Activated CD4-positive, CD25-positive, alpha-beta regulatory T cell treated with anti-CD3 and anti-CD28 coated beads, Interleukin-2, amount 50 U/mL, for 16 hours (primary cell): ENCODE data around the gene KLHL35.
"Not testable (repeated sequence)": the region's sequence is repeated elsewhere in the genome, so short reads cannot be mapped to it uniquely, and the experiment has no call there.

ENCODE experiments used
- DNase-seq: peaks from one replicate; pipeline ENCODE4 v3.0.0-alpha.2; 2020; ENCODE audit warnings: low read depth, low spot score

The KLHL35 gene

GRCh38 chr11:75423721-75424120, 9.3 kb downstream of the KLHL35 start:
- DNase-seq: no peak

DNA sequence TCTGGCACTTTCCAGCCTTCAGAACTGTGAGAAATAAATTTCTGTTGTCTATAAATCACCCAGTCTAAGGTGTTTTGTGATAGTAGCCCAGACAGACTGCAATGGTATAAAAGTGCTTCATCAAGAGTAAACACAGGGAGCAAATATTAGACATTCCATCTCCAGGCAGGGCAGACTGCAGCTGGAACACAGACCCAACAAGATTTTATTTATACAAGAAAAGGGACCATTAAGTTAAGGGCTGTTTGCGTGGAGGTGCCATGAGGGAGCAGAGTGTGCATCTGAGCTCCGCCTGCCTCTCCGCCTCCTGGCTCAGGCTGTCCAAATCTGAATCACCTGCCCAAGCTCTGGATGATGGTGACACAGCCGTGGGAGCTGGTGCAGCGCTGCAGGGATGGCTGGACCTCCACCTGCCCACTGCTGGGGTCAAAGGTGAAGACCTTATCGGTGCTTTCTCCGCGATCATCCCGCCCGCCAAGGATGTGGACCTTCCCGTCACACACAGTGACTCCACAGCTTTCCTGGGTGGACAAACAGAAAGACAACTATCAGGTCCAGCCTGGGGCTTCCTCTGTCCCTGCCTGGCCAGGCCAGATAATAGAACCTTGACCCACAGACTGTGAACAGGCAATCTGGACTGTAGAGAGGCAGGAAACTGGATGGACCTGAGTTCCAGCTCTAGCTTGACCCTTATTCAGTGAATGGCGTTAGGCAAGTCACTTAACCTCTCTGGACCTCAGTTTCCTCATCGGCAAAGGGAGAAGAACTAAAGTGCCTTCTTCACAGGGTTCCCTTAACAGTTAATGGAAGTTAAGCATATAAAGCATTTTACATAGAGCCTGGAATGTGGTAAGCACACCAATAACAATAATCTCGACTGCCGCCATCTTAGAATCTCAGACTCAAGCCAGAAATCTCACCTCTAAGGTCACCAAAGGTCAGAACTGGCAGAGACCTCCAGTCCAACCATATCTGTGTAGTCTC, 10.5 kb downstream of the KLHL35 start:
- DNase-seq: no peak

GRCh38 chr11:75421902-75422247, 11.1 kb downstream of the KLHL35 start:
- DNase-seq: no peak

- DNase-seq: no peak
Measured at GRCh38 chr11:75421035-75421602, 11.9 kb downstream of the KLHL35 start.

GRCh38 chr11:75420224-75421034, 12.6 kb downstream of the KLHL35 start:
- DNase-seq: no peak

DNA sequence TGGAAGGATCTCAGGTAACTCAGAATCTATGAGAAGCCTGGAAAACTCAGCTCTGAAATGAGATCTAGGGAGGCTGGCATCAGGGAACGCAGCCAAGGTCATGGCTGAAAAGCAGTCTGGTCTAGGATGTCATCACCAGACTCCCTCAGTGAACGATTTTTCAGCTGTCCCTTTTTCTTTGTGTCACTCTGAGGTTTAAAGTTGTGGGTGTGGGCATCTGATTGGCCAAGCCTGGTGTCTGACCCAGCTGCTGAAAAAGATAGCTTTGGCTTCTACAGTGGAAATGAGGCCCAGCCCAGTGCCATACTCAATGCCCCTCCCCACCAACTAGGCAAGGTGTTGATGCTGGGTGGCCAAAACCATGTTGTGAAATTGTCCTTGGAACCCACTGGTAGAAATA, 19.1 kb downstream of the KLHL35 start:
- no peak for DNase-seq

DNA sequence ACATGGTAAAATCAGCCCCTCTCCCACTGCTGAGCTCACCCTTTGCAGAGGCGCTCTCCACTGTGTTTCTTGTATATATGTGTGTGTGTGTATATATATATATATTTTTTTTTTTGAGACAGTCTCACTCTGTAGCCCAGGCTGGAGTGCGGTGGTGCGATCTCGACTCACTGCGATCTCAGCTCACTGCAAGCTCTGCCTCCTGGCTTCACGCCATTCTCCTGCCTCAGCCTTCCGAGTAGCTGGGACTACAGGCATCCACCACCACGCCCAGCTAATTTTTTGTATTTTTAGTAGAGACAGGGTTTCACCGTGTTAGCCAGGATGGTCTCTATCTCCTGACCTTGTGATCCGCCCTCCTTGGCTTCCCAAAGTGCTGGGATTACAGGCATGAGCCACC, 19.9 kb downstream of the KLHL35 start:
- DNase-seq: not testable (repeated sequence)

- not testable (repeated sequence) for DNase-seq
Measured at GRCh38 chr11:75409971-75410370, 23.0 kb downstream of the KLHL35 start.

DNA sequence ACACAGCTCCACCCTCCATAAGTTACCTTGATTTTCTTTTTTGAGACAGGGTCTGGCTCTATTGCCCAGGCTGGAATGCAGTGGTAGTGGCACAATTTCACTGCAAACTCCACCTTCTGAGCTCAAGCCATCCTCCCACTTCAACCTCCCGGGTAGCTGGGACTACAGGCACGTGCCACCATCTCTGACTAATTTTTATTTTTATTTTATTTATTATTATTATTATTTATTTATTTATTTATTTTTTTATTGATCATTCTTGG, 24.1 kb downstream of the KLHL35 start:
- DNase-seq: no peak

- DNase-seq: no peak
Measured at GRCh38 chr11:75406338-75406777, 26.6 kb downstream of the KLHL35 start.

- DNase-seq: no peak
Measured at GRCh38 chr11:75403983-75404658, 28.9 kb downstream of the KLHL35 start.

- no peak for DNase-seq
Measured at GRCh38 chr11:75403037-75403436, 30.0 kb downstream of the KLHL35 start.

DNA sequence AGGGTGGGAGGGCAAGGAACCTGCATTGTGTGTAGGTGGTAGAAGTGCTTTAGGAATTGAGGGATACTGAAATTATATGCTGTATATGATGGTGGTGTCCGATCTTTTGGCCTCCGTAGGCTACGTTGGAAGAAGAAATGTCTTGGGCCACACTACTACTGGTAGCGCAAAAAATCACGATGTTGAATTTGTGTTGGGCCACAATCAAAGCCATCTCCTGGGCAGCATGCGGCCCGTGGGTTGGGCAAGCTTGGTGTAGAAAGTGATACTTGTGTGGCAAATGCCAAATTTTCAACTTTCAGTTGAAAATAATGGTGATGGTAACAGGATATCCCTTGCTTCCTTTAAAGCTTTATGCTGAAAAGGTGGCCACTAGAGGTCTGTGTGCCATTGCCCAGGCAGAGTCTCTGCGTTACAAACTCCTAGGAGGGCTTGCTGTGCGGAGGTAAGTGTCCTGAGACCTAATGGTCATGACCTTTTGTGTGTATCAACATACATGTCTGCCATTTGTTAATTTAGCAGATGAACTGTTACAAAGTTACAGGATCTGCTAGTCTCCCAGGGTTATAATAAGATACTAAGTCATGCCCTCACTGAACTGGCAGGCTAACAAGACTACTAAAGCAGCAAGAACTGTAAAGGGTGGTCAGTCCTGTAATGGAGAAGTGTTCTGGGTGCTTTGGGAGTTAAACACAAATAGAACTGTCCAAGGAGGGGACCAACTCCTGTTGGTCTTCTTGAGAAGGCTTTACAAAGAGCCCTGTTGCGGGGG, 30.8 kb downstream of the KLHL35 start:
- no peak for DNase-seq

- no peak for DNase-seq
Measured at GRCh38 chr11:75400146-75400865, 32.7 kb downstream of the KLHL35 start.

DNA sequence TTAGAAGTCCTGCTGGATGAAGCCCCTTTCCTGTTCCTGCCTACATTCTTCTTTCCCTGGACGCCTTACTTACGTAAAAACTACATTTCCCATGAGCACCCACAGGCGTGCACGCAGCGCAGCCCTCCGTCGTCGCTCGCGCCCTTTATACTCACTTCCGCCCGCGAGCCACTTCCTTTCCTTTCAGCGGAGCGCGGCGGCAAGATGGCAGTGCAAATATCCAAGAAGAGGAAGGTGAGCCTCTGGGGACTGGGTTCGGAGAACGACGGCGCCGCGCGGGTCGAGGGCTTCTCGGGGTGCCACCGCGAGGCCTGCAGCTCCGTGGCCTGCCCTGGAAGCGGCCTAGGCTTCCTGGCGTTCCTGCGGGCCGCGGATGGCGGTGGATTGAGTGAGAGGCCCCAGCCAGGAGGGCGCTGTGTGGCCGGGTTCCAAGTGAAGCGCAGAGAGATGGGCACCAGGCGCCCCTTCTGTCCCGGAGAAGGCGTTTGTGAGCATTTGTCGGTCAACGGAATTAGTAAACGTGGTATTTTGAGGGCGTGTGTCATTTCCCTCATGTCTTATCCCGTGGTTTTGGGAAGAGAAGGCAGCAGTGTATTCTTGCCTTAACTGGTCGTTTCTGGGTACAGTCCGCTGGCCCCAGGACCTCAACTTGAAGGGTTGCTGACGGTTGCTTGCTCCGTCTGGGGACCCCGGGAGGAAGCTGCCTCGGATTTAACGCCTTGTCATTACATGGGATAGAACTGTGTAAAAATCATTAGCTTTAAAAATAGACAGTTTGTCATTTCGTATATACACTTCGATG, 33.5 kb downstream of the KLHL35 start, which contains the start of gene RPS3:
TSS of gene RPS3 (plus strand) at position 175 of the 802 bp plus-strand sequence. CDS start at position 205, 30 bp downstream.
- peak; percentile 83 for DNase-seq

DNA sequence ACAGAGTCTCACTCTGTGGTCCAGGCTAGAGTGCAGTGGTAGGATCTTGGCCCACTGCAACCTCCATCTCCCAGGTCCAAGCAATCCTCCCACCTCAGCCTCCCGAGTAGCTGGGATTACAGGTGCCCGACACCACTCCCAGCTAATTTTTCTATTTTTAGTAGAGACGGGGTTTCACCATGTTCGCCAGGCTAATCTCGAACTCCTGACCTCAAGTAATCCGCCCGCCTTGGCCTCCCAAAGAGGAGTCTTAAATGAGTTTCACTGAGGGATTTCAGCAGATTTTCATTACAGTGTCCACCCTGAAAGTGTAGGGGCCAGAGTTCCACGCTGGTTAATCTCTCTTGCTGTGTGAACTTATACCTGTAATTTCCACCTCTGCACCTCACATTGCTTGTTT, 34.1 kb downstream of the KLHL35 start:
- no peak for DNase-seq

DNA sequence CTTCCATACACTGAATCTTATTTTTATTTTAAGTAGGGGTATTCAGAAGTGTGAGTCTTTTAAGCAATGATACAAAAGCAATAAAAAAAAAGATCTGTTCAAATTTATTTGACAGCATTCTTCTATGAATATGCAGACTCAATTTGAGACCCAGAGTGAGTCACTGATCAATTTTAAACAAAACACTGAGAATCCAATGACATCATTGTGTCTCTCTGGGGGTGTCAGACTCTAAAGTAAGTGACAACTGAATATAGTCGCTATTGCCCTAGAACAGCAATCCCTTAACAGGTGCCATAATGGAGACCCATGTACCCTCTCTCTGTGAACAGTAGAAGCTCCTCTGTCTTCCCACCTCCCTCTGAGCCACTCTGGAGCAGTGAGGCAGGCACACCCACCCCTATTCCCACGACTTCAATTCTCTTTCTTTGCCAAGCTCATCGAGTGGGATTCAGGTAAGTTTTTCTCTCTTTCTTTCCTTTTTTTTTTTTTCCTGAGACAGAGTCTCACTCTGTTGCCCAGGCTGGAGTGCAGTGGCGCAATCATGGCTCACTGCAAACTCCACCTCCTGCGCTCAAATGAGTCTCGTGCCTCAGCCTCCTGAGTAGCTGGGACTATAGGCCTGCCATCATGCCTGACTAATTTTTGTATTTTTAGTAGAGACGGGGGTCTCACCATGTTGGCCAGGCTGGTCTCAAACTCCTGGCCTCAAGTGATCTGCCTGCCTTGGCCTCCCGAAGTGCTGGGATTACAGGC, 38.7 kb downstream of the KLHL35 start:
- no peak for DNase-seq

GRCh38 chr11:75389925-75390324, 43.1 kb downstream of the KLHL35 start:
- DNase-seq: no peak

GRCh38 chr11:75389276-75389605, 43.8 kb downstream of the KLHL35 start:
- DNase-seq: no peak
